Fibroblast of skin of abdomen (primary cell): ENCODE measurements around the gene NAIF1.
A peak's percentile ranks its signal among the peaks of the same experiment; 100 is the strongest.

Experiments
- DNase-seq: peaks from one replicate; pipeline ENCODE4 v3.0.0-alpha.2; 2013

NAIF1 gene

DNA sequence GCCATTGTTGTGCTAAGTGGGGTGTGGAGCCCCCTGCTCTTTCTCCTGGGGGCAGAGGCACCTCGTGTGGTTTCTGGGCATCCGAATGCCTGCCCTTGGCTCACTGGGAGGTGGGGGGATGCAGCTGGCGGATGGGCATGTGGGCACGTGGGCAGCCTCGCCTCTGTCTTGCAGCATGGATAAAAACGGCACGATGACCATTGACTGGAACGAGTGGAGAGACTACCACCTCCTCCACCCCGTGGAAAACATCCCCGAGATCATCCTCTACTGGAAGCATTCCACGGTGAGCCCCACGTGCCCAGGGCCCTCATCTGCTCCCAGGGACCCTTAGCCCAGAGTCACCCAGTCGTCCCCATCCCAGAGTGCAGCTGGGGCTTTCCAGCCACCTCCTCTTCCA, 35.1 kb upstream of the NAIF1 start:
- no peak for DNase-seq

DNA sequence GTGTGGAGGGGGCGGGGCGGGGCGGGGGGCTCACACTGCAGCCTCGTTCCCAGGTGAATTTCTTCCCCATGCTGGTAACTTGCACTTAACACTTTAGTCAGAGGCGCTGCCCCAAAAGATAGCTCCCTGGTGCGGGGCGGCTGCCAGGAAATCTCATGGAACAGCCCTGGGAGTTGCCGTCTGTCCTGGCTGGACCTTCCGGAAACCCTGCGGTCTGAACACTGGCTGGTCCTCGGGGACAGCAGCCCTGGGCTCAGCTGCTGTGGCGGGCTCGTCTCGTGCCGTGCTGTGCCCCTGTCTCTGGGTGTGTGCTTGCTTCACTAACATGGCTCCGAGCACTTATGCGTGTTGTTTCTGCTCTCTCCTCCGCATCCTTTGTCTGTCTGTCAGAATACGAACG, 34.6 kb upstream of the NAIF1 start:
- DNase-seq: no peak

DNA sequence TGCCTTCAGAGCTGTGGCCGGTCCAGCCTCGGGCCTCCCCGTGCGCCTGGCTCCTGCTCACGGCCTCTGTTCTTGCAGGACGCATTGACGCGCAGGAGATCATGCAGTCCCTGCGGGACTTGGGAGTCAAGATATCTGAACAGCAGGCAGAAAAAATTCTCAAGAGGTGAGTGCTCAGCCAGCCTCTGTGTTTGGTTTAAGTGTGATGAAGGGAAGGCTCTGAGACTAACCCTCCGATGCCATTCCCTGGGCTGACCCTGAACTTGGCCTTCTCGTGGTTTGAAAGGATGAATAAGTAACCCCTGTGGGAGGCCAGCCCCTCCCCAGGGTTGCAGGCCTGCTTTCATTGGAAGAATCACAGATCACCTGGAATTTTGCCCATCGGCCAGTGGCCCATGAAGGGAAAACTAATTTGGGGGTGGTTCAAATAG, 34.1 kb upstream of the NAIF1 start:
- no peak for DNase-seq

DNA sequence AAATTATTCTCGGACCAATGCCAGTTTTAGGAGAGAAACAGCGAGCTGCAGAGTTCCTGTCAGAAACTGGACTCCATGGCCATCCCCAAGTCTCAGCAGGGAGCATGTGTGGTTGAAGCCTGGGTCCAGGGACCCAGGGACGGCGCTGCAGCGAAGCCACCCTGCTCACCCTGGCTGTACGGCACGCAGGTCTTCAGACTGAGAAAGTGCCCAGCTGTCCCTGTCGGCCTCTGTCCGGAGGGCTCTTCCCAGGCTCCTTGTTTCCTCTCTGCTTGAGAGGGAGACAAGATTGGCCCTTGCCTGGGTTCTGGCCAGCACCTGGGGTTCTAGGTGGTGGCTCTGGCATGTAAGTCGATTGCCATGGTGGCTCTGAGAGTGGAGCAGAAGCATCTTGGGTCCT, 33.5 kb upstream of the NAIF1 start:
- no peak for DNase-seq

DNA sequence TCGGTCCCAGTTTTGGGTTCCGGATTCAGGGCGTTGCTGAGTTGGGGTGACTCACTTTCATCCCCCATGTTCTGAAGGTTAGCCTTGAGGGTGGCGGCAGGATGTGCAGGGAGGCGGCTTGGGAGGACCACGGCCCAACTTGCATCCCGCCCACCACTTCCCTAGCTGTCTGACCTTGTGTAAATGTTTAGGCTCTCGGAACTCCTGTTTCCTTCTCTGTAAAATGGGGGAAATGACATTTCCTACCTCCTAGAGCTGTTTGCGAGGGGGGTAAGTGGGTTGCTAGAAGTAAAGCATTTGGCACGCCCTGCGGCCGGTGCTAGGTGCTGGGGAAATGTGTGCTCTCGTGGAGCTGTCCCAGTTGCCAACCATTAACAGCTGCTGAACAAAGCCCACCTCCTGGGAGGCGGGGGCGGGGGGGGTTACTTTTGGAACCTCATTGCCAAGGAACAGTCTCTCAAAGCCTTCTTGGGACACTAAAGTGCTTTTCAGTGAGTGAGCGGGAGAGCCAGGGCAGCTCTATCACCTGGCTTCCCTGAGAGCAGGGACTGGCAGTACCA, 32.9 kb upstream of the NAIF1 start:
- DNase-seq: peak; percentile 18

DNA sequence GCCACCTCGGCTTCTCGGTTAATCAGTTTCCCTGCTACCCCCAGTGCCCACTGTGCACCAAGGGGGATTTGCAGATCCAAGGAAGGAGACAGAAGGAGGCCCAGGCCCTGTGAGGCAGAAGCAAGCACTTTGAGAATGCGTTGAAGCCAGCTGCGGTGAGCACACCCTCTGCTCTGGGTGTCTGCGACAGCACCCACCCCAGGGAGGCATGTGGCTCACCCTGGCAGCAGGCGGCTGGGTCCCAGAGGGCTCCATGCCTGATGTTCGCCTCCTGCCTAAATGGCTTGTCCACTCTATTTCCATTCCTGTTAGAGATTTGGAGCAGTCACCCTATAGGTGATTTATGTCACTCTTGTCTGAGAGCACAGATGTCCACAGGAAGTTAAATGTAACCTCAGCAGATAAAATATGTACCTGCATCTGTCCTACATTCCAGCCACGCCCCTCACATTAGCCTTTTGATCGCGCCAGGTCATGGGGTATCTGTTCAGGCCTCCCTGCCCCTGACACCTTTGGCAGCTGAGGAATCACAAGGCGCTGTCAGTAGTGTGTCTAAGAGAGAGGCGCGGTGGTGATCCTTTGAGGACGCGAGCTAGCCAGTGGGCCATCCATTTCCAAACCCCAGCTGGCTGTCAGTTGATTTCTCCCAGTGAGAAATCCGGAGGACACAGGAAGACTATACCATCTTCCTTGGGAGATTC, 32.3 kb upstream of the NAIF1 start:
- peak; percentile 45 for DNase-seq

DNA sequence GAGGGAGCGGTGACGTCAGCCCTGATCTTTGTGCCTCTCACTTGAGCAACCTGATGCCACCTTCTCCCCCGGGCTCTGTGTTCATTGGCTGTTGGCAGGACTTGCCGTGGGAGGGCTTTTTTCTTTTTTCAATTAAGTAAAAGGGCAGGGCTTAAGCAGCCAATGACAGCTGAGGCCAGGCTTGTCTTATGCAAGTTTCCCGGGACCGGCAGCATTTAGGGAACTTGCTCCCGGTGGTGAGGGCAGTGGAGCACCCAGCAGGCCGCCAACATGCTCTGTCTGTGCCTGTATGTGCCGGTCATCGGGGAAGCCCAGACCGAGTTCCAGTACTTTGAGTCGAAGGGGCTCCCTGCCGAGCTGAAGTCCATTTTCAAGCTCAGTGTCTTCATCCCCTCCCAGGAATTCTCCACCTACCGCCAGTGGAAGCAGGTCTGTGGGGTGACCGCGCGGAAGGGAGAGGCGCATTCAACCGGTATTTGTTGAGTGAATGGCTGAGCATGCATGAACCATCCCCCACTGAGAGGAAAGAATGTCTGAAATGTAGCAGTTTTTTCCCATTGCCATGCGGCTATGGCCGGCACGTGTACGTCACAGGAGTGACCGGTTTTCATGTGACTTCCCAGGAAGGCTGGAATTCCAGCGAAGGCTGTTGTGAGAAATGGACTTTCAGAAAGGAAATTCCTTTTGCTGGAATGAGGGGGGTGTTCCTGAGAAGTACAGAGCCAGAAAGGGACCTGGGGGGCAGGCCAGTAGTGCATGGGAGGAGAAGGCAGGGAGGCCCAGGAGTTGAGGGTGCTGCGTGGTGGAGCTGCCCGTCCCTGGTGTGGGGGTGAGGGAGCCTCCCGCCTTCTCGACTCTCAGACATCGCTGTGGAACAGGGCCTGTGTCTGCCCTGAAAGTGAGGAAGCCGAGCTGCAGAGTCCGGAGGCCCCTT, 31.4 kb upstream of the NAIF1 start:
- DNase-seq: peak; percentile 97

DNA sequence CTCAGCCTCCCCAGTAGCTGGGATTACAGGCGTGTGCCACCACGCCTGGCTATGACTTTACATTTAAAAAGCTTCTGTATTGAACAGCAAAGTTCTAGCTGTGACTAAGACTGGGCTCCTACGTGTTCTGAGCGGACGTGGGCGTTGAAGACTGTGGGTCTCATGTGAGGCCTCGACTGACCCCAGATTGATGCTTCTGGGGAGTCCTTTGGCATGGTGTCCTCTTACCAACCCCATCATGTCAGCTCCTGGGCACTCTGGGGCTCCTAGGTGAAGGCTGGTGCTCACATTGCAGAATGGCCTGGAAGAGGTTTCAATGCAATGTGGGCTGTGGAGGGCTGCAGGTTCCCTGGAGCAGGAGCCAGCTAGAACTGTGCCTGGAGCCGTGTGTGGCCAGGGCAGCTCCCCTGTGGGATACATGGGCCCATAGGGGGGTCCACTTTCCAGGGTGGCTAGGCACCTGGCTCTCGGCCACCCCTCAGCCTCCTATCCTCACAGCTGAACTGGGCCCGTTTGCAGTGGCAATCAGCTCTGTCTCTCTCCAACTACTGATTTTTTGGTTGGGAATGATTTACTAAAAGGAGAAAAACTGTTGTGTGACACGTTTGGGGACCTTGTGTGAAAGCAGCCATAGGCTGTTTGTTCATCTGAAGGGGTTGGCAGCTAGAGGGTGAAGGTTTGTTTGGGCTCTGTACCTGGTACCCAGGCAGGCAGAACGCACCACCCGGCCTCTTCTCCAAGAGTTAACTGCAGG, 30.6 kb upstream of the NAIF1 start:
- no peak for DNase-seq

DNA sequence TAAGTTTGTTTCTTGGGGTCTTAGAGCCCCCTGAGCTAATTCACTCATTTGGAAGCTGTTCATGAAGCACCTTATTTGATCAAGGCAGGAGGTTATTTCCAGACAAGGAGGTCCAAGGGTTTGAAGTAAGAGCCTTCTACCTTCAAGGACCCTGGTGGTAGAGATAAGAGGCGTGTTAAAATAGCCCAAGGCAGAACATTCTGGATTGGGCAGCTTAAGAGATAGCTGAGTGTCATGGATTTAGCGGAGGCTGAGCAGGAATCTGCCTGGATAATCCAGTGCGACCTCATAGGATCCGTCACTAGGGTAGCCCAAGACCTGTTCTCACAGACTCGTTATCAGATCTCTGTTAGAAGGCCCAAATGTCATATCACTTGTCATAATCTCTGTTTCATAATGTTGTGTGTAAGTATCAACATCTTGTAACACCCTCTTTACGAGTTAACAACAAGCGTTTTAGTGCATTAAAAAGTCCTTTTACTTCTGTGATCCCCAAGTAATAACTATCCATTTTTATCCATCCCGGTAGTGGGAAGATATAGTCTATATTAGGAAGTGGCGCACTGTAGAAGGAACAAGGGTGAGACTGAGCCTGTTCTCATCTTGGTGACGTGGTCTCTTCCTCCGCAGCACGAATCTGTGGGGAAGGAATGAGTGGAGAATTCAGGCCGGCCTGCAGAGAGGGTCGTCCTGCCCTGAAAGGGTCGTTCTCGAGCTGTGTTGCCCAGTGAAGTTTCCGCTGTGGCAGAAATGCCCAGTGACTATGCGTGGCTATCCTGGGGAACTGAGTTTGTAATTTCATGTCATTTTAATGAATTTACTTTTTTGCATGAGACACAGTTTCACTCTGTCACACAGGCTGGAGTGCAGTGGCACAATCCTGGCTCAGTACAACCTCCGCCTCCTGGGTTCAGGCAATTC, 29.8 kb upstream of the NAIF1 start:
- no peak for DNase-seq

DNA sequence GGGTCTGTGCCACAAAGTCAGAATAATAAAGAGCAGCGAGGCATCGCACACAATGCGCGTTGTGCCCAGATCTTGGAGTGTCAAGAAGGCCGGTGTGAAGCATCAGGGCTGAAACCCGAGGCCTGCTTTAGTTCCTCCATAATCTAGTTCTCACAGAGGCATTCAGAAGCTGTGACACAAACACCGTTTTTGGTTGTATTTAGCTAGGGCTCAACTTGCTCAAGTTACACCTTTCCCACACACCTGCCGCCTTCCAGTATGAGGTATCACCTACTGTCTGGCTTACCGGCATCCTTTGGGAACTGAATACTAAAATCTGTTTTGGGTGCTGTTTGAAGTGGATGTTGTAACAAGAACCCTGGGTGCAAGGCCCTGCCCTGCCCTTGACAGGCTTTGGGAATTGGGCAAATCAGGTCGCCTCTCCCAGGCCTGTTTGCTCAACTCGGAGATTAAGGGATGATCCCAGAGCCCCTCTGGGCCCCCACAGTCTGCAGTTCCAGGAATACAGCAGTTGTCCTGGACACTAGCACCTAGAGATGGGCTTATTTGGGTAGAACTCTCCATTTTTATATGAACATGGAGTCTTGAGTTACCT, 27.9 kb upstream of the NAIF1 start:
- no peak for DNase-seq

DNA sequence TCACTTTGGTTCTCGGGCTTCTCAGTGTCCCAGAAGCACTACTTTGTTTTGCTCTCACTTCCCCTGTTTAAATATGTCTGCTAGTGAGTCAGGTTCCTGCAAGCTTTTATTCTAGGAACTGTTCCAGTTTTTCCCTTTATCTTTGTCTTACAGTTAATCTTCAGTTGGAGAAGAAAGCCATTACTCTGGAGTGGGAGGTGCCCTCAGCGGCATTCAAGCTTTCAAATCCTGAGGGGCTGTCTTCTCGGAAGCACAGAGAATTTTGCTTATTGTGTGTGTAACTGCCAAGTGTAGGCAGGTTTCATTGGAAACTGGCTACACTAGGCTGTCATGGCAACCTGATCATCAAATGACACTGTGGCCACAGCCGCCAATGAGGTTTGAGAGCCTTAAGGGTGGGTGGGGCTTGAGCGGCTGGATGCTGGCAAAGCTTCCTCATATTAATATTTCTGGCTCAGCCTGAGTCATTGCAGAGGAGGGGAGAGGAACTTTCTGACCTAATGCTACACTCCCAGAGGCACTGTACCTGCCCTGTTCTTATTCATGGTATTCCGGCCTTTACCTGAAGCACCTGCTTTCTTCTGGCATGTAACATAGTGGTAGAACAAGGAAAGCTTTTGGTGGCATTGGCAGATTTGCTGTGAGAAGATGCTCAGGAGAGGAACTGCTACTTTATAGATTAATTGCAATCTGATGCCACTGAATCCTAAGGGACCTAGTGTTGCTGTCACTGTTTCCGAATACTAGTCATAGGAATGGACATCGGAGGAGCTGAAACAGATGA, 27.2 kb upstream of the NAIF1 start:
- peak; percentile 96 for DNase-seq

DNA sequence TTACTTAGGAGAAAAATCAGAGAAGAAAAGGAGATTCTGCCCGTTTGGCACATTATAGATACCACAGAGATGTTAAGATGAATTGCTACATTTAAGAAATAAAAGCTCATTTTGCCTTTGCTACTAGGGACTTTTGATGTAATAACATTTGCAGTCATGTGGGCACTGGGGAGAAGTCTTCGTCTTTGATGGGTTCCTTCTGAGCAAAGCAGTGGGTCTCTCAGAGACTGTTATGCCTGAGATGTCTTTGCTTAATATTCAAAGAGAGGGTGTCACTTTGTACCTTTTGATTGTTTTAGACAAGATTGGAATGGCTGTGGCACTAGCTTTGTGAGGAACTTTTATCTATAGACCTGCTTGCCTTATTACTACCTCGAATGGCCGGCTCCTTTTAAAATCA, 25.9 kb upstream of the NAIF1 start:
- no peak for DNase-seq

DNA sequence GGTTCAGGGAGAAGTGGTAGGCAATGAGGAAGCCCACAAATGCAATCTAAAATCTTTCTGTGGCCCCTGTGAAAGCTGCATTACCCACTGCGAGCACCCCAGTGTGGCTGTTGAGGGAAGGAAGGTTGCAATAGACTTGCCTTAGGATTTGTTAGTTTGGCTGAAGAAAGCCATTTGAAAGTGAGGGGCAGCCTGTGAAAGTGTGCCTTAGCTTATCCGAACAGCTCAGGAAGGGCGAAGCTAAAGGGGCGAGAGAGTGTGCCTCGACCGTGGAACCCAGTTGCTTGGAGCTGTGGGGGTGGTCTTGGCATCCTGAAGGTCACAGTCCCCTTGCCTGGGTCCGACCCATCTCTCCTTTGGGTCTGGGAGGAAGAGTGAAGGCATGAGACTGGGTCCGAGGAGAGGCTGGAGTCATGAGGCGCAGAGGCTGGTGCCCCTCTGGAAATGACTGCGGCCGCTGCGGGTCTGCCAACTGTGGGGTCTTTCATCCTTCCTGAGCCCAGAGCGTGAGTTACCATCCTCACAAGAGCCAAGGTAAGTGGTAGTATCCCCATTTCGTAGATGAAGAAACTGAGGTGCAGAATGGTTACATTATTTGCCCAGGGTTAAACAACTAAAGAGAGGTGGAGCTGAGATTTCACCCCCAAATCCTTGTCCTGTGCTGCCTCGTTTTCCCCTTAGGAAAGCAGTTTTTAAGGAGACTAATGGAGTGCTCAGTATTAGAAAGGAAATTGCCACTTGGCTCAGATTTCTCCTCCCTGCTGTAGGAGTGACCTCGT, 25.3 kb upstream of the NAIF1 start:
- no peak for DNase-seq

DNA sequence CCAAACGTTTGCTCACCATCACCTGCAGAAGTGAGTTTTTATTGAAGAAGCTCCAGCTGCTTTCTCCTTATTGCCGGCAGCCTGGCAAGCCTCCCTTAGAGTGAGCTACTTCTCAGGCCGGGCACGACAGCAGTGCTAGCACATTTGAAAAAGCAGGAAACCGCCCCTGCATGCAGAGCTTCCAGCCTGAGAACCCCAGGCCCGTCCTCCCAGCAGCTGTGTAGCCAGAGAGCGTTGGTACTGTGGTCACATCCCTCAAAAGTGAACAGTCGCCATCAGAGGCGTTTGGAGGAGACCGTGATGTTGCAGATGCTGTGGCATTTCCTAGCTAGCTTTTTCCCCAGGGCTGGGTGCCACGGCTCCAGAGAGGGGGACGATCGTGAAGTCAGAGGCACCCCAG, 24.5 kb upstream of the NAIF1 start:
- DNase-seq: no peak

DNA sequence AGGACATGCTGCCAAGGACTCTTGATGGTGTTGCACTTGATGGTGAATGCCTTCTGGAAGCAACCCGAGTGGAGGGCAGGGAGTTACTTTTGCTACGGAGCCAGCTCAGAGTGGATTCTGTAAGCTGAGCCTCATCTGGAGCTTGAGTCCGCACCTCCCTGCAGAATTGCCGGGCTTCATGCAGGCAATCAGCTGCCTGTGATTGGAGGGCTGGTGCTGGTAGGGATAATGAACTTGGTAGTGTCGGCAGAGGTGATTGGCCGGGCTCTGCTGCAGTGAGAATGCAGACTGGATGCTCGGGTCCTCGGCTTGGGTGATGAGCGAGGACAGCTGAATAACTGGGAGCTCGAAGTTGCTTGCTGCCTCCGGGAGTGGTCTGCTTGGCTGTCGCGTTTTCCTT, 24.0 kb upstream of the NAIF1 start:
- DNase-seq: peak; percentile 91

DNA sequence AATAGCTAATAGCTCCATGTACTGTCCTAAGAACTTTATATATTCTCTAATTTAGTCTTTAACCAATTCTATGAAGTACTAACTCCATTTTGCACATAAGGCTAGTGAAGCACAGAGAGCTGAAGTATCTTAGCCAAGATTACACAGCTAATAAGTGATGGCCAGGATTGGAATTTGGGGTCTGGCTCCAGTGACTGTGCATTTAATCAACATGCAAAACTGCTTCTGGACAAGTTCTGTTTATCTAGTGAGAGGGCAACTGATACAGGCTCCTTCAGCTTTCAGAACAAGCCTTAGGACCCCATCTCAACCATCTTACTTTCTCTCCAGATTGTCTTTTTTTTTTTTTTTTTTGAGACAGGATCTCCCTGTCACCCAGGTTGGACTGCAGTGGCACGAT, 22.2 kb upstream of the NAIF1 start:
- no peak for DNase-seq

DNA sequence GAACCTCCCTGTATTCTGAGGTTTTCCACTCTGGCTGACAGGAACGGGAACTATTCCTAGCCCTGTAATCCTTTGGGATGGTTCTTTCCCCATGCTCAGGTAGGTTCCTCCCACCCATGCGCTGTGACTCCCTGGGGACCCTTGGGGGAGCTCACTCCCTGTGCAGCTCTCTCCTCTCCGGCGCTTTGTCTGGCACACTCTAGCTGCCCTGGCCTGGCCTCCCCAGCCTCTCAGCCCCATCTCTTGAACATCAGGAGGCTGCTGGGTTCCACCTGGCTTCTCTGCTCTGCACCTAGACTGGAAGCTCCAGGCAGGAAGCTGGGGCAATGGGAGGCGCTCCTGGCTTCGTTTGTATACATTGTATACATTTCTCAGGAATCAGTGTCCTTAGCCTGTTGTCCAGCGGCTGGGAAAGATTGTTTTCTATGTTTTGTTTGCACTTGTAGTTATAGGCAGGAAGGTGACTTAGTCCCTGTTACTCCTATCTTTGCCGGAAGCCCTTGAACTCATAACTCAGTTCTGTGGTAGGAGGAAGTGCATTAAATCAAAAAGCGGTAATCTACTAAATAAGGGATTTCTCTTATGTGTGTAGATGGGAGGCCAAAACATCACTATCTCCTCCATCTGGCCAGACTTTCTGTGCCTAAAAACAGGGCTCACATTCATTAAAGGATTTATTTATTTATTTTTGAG, 21.3 kb upstream of the NAIF1 start:
- DNase-seq: no peak

DNA sequence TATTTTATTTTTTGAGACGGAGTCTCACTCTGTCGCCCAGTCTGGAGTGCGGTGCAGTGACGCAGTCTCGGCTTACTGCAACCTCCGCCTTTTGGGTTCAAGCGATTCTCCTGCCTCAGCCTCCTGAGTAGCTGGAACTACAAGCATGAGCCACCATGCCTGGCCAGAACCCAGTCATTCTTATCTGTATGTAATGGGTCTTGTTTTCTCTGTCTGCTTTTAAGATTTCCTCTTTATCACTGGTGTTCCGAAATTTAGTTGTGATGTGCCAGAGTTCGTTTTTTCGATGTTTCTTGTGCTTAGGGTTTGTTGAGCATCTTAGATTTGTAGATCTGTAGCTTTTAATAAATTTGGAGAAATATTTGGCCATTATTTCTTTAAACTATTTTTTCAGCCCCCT, 20.1 kb upstream of the NAIF1 start:
- no peak for DNase-seq

DNA sequence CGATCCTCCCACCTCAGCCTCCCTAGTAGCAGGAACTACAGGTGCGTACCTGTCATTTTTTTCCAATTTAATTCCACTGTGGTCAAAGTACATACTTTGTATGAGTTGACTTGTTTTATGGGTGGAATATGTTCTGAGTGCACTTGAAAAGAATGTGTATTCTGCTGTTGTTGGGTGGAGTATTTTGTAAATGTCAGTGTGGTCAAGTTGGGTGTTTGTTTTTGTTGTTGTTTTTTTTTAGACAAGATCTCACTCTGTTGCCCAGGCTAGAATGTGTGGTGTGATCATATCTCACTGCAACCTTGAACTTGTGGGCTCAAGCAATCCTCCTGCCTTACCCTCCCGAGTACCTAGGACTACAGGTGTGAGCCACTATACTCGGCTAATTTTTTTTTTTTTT, 18.8 kb upstream of the NAIF1 start:
- no peak for DNase-seq
